ENCODE data around the gene ZMYND11. TPM values are rescaled to one million over a fixed set of nuclear protein-coding genes. Genes with fewer than 3 reads are reported as not detected.

The ZMYND11 gene
- total RNA-seq, 1 donor from 2014 or later: 31.4 TPM

DNA sequence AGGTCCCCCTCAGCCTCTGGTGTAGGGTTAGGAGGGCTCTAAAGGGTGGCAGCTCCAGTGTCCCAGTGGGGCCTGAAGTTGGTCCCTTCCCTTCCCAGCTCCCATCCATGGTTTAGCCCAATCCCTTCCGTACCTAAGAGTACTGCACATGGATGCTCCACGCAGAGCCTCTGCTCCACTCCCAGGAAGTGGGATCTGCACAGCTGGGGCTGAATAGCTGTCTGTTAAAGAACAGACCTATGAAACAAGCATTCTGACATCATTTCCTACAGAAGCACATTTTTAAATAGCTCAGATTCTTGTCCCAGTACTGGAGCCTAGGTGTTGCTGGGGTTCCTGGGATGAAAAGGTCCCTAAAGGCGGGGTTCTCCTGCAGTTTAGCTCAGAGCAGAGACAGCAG is 135.9 kb downstream of the ZMYND11 start:
- peaks cover 4% of the 10 kb centered on the region for H3K27me3 Mint-ChIP-seq (ENCODE audit: insufficient read depth)
- H3K4me1 Mint-ChIP-seq (ENCODE audit: low read depth): no peaks in the 10 kb centered on the region
- no peak for DNase-seq (ENCODE audit: low spot score)
- H3K4me3 Mint-ChIP-seq: no peak overlapping the region
- no peaks in the 10 kb centered on the region for H3K36me3 Mint-ChIP-seq (ENCODE audit: low read depth)
- H3K9me3 Mint-ChIP-seq: no peaks in the 10 kb centered on the region
- H3K27ac Mint-ChIP-seq: no peak overlapping the region
- intact Hi-C loops (cut with micrococcal nuclease): no loop called here

GRCh38 chr10:271722-272121 is 136.5 kb downstream of the ZMYND11 start:
- Mint-ChIP-seq H3K27ac (no peak overlapping the region), H3K9me3 (no peaks in the 10 kb centered on the region), H3K27me3 (ENCODE audit: insufficient read depth) (peaks cover 4% of the 10 kb centered on the region), H3K4me3 (no peak overlapping the region), H3K4me1 (ENCODE audit: low read depth) (no peaks in the 10 kb centered on the region), H3K36me3 (ENCODE audit: low read depth) (no peaks in the 10 kb centered on the region)
- DNase-seq (ENCODE audit: low spot score): no peak
- intact Hi-C loops (cut with micrococcal nuclease): no loop called here

- H3K9me3 Mint-ChIP-seq: no peaks in the 10 kb centered on the region
- H3K36me3 Mint-ChIP-seq (ENCODE audit: low read depth): no peaks in the 10 kb centered on the region
- H3K4me3 Mint-ChIP-seq: no peak overlapping the region
- intact Hi-C loops (cut with micrococcal nuclease): no loop called here
- peaks cover 4% of the 10 kb centered on the region for H3K27me3 Mint-ChIP-seq (ENCODE audit: insufficient read depth)
- no peak overlapping the region for H3K27ac Mint-ChIP-seq
- H3K4me1 Mint-ChIP-seq (ENCODE audit: low read depth): no peaks in the 10 kb centered on the region
- no peak for DNase-seq (ENCODE audit: low spot score)
These were observed 137.8 kb downstream of the ZMYND11 start for GRCh38 chr10:273088-273487.

GRCh38 chr10:274866-275265 is 139.6 kb downstream of the ZMYND11 start:
- intact Hi-C loops (cut with micrococcal nuclease): no loop called here
- Mint-ChIP-seq H3K4me1 (ENCODE audit: low read depth) (no peaks in the 10 kb centered on the region), H3K9me3 (no peaks in the 10 kb centered on the region), H3K36me3 (ENCODE audit: low read depth) (no peaks in the 10 kb centered on the region), H3K27me3 (ENCODE audit: insufficient read depth) (peaks cover 4% of the 10 kb centered on the region), H3K27ac (no peak overlapping the region), H3K4me3 (no peak overlapping the region)
- DNase-seq (ENCODE audit: low spot score): no peak

DNA sequence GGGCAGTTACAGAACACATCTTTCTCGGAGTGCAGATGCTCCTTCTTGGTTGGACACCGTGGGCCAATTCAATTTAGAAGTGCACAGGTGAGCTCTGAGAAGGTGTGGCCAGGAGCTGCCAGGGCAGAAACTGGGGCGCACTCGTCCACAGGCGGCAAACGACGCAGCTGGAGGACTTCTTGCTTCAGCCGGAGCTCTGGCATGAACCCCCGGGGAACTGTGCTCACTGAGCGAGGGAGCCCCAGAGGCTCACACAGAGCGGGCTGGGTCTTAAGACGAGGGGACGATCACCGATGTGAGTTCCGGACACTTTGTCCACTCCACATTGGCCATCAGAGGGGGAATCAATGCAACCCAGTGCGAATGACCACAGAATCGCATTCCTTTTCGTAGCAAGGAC is 140.4 kb downstream of the ZMYND11 start:
- Mint-ChIP-seq H3K36me3 (ENCODE audit: low read depth) (no peaks in the 10 kb centered on the region), H3K4me1 (ENCODE audit: low read depth) (no peaks in the 10 kb centered on the region), H3K27me3 (ENCODE audit: insufficient read depth) (peaks cover 4% of the 10 kb centered on the region), H3K4me3 (no peak overlapping the region), H3K27ac (no peak overlapping the region), H3K9me3 (no peaks in the 10 kb centered on the region)
- intact Hi-C loops (cut with micrococcal nuclease): no loop called here
- no peak for DNase-seq (ENCODE audit: low spot score)

GRCh38 chr10:277963-278362 is 142.7 kb downstream of the ZMYND11 start:
- no peaks in the 10 kb centered on the region for H3K9me3 Mint-ChIP-seq
- H3K4me3 Mint-ChIP-seq: no peak overlapping the region
- no peaks in the 10 kb centered on the region for H3K36me3 Mint-ChIP-seq (ENCODE audit: low read depth)
- intact Hi-C loops (cut with micrococcal nuclease): no loop called here
- no peak overlapping the region for H3K27ac Mint-ChIP-seq
- H3K27me3 Mint-ChIP-seq (ENCODE audit: insufficient read depth): peaks cover 2% of the 10 kb centered on the region
- H3K4me1 Mint-ChIP-seq (ENCODE audit: low read depth): peaks cover 7% of the 10 kb centered on the region
- no peak for DNase-seq (ENCODE audit: low spot score)

DNA sequence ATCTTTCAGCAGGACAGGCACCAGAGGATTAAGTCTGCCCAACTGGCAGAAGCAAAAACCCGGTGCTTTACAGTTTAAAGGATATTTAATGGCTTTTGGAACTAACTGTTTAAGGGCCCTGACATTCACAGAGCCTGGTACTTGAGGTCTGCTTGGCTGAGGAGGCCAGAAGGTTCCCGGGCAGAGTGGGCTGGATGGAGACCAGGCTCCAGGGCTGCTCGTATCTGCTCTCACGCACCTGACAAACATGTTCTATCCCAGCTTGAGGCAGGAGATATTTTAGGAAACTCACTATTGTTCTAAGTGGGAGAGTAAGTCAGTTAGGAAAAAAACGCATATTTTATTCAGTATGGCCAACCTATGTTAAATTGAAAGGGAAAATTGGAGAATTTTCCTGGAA is 143.5 kb downstream of the ZMYND11 start:
- no peaks in the 10 kb centered on the region for H3K36me3 Mint-ChIP-seq (ENCODE audit: low read depth)
- no peak overlapping the region for H3K4me3 Mint-ChIP-seq
- DNase-seq (ENCODE audit: low spot score): no peak
- H3K27ac Mint-ChIP-seq: no peak overlapping the region
- intact Hi-C loops (cut with micrococcal nuclease): no loop called here
- no peaks in the 10 kb centered on the region for H3K9me3 Mint-ChIP-seq
- H3K4me1 Mint-ChIP-seq (ENCODE audit: low read depth): peaks cover 14% of the 10 kb centered on the region
- peaks cover under 1% of the 10 kb centered on the region for H3K27me3 Mint-ChIP-seq (ENCODE audit: insufficient read depth)

DNA sequence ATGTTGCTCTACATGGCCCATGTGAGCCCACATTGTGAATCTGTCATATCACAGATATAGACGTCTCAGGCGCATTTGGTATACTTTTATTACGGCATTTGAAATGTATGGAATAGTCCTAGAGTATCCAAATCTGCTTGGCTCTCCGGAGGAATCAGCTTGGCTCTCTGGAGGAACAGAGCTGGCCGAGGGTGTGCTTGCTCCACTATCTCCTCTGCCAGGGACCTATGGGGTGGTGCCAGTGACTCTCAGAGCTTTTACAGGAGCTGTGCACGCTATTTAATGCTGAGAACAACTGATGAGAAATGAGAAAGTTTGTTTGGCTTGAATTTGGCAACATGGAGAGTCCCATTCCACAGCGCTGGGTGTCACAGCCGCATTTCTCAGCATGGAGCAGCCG is 144.0 kb downstream of the ZMYND11 start:
- Mint-ChIP-seq H3K27ac (no peak overlapping the region), H3K27me3 (ENCODE audit: insufficient read depth) (no peaks in the 10 kb centered on the region), H3K9me3 (peaks cover 2% of the 10 kb centered on the region), H3K4me1 (ENCODE audit: low read depth) (peaks cover 20% of the 10 kb centered on the region), H3K36me3 (ENCODE audit: low read depth) (no peaks in the 10 kb centered on the region), H3K4me3 (no peak overlapping the region)
- intact Hi-C loops (cut with micrococcal nuclease): no loop called here
- DNase-seq (ENCODE audit: low spot score): no peak

GRCh38 chr10:279655-280054 is 144.4 kb downstream of the ZMYND11 start:
- Mint-ChIP-seq H3K4me1 (ENCODE audit: low read depth) (peaks cover 24% of the 10 kb centered on the region), H3K27me3 (ENCODE audit: insufficient read depth) (no peaks in the 10 kb centered on the region), H3K27ac (no peak overlapping the region), H3K36me3 (ENCODE audit: low read depth) (no peaks in the 10 kb centered on the region), H3K4me3 (no peak overlapping the region), H3K9me3 (peaks cover 4% of the 10 kb centered on the region)
- intact Hi-C loops (cut with micrococcal nuclease): loop anchor here (5.0 kb wide), 1 partner anchor 813 kb away; no protein-coding TSS in a partner anchor
- no peak for DNase-seq (ENCODE audit: low spot score)

DNA sequence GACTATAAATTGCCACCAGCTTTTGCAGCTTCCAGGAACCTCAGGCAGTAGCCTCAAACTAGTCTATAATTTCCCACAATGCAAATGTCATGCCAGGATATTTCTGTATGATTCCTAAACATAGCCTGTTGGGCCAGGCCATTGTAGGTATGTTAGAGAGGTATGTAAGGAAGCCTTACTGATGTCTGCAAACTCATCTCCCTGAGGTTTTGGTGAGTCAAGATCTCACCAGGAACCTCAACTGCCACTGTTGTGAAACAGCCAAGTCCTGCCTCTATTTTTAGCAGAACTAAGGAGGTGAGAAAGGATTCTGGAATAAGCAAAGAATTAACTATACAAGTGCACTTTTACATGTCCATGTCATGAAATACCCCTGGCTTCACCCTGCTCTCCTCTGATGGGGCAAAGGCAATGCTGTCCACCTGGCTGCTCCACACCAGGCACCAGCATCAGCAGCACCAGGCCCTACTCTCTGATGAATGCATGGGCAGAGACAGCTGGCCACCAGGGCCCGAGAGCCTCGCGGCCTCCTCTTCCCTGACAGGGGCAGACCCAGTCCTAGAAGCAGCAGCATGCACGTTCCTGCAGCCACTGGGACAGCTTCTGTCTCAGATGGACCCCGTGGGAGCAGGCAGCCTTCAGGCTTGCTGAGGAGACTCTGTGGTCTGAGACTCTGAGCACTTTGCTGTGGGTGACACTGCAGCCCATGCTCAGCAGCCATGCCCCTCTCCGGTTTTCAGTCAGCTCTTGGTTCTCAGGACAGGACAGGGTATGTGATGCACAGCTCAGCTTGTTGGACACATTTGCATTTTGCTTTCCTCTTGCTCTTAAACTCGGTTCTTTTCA is 147.3 kb downstream of the ZMYND11 start:
- peaks cover 29% of the 10 kb centered on the region for H3K4me1 Mint-ChIP-seq (ENCODE audit: low read depth)
- DNase-seq (ENCODE audit: low spot score): no peak
- H3K27me3 Mint-ChIP-seq (ENCODE audit: insufficient read depth): no peaks in the 10 kb centered on the region
- H3K4me3 Mint-ChIP-seq: no peak overlapping the region
- H3K9me3 Mint-ChIP-seq: peaks cover 4% of the 10 kb centered on the region
- H3K27ac Mint-ChIP-seq: no peak overlapping the region
- H3K36me3 Mint-ChIP-seq (ENCODE audit: low read depth): no peaks in the 10 kb centered on the region
- intact Hi-C loops (cut with micrococcal nuclease): loop anchor here (2.0 to 5.0 kb wide), 2 partner anchors 100 to 810 kb away; no protein-coding TSS in a partner anchor

GRCh38 chr10:283140-283479 is 147.9 kb downstream of the ZMYND11 start:
- no peak for DNase-seq (ENCODE audit: low spot score)
- H3K27ac Mint-ChIP-seq: no peak overlapping the region
- intact Hi-C loops (cut with micrococcal nuclease): loop anchor here (2.0 to 5.0 kb wide), 2 partner anchors 100 to 809 kb away; no protein-coding TSS in a partner anchor

GRCh38 chr10:283916-284356 is 148.7 kb downstream of the ZMYND11 start:
- Mint-ChIP-seq H3K36me3 (ENCODE audit: low read depth) (no peaks in the 10 kb centered on the region), H3K4me1 (ENCODE audit: low read depth) (peaks cover 29% of the 10 kb centered on the region), H3K27ac (peak overlapping the region; percentile 78), H3K27me3 (ENCODE audit: insufficient read depth) (no peaks in the 10 kb centered on the region), H3K9me3 (peaks cover 4% of the 10 kb centered on the region), H3K4me3 (peak overlapping the region; percentile 41)
- peak; percentile 16 for DNase-seq (ENCODE audit: low spot score)
- intact Hi-C loops (cut with micrococcal nuclease): loop anchor here (1.0 to 5.0 kb wide), 4 partner anchors 49 to 808 kb away; no protein-coding TSS in a partner anchor

More at GRCh38 chr10:283140-283479, 147.9 kb downstream of the ZMYND11 start:
- no peaks in the 10 kb centered on the region for H3K27me3 Mint-ChIP-seq (ENCODE audit: insufficient read depth)
- H3K4me1 Mint-ChIP-seq (ENCODE audit: low read depth): peaks cover 29% of the 10 kb centered on the region
- H3K36me3 Mint-ChIP-seq (ENCODE audit: low read depth): no peaks in the 10 kb centered on the region
- no peak overlapping the region for H3K4me3 Mint-ChIP-seq
- peaks cover 4% of the 10 kb centered on the region for H3K9me3 Mint-ChIP-seq

- Mint-ChIP-seq H3K4me3 (no peak overlapping the region), H3K36me3 (ENCODE audit: low read depth) (no peaks in the 10 kb centered on the region), H3K27me3 (ENCODE audit: insufficient read depth) (peaks cover under 1% of the 10 kb centered on the region), H3K4me1 (ENCODE audit: low read depth) (peaks cover 29% of the 10 kb centered on the region), H3K27ac (no peak overlapping the region), H3K9me3 (peaks cover 4% of the 10 kb centered on the region)
- no peak for DNase-seq (ENCODE audit: low spot score)
- intact Hi-C loops (cut with micrococcal nuclease): no loop called here
These were observed 150.0 kb downstream of the ZMYND11 start for GRCh38 chr10:285216-285615.
